Left hindlimb (tissue), 1 donor: ENCODE measurements around the gene NEDD9.

Experiments used
- DNase-seq: peaks from one replicate; pipeline ENCODE4 v3.0.0-alpha.2; 2018

Gene NEDD9

GRCh38 chr6:11233673-11234573 lies 1.5 kb upstream of the NEDD9 start:
- no peak for DNase-seq

- DNase-seq, result no peak
Observed at GRCh38 chr6:11232770-11233626, 530 bp upstream of the NEDD9 start.

DNA sequence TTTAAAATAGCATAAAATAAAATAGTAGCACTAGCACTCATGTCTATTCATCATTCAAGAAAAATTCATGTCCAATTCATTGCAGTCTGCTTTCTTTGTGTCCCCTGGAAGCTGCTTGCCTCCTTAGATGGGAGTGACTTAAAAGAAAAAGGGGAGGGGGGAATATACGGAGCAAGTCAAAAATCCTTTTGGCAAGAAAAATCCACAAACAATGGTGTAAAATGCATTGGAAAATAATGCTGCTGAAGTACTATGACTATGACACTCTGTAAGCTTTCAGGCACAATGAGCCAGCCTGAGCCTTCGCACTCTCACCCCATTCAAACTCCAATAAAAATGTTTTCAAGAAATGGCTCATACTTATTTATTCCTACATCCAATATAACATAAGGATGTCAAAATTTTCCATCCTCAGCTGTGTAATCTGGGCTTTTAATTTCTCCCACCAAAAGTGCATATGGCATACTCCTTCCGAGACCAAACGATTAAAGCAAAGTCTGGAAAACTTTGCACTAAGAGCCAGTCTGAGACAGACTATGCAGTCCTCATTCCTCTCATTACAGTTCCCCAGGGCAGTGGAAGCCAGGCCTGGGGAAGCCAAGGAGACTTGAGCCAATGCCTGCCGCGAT lies 790 bp downstream of the NEDD9 start:
- DNase-seq, result peak; percentile 76

GRCh38 chr6:11231108-11231463 lies 1.4 kb downstream of the NEDD9 start:
- no peak for DNase-seq

DNA sequence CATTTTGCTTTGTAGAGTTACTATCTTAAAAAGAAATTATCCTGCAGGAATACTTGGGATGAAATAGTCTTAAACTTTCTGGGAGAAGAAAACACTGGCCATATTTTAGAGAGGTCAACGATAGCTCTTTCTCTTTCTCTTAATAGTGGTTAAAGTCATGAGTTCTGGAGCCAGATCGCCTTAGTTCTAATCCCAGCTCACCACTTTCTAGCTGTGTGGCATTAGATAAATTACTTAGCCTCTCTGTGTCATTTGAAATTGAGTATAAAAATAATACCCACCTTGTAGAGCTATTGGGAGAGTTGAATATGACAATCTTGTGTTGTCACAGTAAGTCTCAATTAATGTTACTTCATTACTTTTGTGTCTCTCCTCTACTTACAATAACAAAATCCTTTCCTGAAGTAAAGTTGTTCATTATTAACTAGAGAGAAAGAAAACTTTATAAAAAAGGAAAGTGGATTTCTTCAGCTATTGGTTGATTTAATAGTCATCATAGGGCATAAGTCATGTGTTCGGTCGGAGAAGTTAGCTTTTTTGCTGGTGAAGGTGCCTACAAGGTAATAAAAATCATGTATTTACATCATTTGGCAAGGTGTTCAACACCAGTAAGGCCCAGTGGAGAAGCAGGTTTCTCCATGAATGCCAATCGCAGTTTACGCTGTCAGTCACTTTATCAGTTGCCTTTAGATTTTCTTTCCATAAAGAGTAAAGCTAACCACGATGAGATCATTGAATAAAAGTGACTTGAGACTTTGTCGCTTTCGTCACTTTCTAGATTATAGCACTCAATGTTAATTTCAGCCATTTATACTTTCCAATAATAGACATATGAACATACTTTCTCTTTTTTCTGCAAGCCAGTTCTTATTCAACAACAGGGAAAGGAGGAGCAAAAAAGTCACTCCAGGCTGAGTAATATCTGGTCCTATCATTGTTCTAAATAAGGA lies 2.0 kb downstream of the NEDD9 start:
- no peak for DNase-seq

GRCh38 chr6:11229655-11230046 lies 2.8 kb downstream of the NEDD9 start:
- no peak for DNase-seq

- no peak for DNase-seq
Observed at GRCh38 chr6:11228935-11229654, 3.4 kb downstream of the NEDD9 start.

DNA sequence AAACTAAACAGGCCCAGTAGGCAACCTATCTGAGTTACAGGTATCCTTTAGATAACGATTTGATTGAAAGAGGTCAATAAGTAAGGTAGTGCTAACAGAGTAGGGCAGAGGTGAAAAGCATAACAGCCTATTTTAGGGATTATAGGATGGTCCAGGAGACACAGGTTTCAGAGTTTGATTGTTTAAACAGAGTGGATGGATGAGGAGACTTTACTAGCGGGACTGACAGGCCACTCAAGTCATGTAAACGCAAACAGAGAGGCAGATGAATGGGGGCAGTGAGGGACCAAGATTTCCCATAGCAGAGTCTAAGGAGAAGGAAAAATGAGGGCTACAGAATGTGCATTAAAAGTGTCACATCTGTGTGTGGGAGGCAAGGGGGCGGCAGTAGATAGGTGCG lies 4.8 kb downstream of the NEDD9 start:
- no peak for DNase-seq

- no peak for DNase-seq
Observed at GRCh38 chr6:11226005-11226404, 6.5 kb downstream of the NEDD9 start.

DNA sequence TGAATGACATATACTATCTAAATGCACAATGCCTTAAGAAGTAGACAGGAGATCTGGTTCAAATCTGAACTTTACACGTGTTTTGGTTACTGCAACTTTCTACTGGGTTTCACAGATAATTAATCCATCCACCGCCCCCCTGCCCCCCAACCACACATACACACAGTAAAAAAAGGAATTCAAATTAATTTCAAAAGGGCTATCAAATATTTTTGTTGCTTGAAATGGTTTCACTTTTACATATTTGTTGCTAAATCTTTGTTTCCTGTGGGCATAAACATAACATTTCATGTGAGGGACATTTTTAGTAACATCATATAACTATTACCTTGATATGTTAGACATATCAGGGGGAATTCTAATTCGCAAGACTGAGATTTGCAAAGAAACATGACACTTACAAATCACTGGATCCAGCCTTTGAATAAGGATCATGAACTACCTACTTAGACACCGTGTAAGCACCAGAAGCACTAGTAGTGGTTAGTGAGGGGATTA lies 7.5 kb downstream of the NEDD9 start:
- no peak for DNase-seq

- DNase-seq, result no peak
Observed at GRCh38 chr6:11224252-11224965, 8.1 kb downstream of the NEDD9 start.

DNA sequence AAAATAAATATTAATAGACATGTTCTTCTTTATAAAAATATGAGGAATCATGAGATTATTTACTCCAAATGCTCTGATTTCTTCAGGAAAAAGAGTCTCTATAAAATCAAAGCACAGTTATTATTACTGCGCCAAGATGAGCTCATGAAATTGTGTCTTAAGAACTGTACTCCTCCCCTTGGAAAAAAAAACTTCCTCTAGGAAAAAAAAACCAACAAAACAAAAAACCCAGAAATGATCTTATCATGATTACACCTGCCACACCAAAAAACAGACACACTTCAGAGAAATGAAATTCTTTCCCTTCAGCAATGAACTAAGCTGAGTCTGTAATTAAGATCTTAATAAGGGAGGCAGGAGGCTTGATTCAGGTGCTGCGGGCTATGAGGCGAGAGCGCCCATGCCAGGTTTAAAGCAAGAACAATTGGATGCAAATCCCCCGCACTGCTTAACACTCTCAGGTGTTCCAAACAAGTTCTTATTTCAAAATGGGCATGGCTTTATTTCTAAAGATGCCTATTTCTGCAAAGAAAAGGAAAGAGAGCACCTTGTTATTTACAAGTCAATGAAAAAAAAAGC lies 9.1 kb downstream of the NEDD9 start:
- DNase-seq, result no peak

- no peak for DNase-seq
Observed at GRCh38 chr6:11222385-11223277, 9.8 kb downstream of the NEDD9 start.

DNA sequence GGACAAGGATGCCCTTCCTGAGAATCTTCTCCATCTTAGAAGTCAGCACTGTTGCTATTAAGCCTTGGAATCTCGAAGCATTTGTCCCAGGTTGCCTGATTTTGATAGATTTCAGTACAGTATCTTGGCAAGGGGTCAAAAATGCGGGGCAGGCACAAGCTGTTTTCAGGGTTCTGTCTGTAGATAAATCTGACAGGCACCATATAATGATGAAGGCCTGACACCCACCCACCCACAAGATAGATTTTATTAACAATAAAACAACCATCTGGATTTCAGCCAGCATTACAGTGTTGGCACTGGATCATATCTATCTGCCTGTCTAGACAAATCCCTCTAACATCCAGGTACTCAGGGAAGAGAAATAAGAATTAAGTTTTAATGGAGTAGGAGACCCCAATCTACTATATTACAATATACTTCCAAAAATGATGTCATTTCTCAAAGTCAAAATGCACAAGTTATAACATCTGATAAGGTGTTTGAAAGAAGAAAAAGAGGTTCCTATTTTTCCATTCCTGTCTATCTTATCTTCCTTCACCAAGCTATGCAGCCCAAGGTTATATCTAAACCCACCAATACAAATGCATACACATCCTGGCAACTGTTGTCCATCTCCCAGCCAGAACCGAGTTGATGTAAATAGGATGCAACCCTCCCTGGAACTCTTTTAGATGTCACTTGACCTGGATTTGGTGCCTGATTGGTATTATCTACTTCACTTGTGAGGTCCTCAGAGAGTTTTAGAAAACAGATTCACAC lies 10.7 kb downstream of the NEDD9 start:
- no peak for DNase-seq

DNA sequence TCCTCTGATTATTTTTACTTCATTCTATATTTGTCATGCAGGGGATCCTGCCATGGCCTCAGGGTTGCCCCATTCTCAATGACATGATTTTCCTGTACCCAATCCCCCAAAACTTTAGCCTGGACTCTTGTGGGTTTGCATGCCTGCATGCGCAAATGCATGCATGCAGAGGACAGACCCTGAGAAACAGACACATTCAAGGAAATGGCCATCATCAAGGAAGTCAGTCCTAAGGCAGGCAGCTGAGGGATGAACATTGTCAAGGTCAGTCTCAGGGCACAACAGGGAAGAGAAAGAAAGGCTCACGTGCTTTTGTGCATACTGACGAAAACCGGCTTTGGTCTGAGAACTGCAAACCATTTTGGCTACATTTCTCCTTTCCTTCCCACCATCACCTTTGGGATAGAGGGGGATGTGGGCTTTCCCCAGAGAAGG lies 13.1 kb downstream of the NEDD9 start:
- no peak for DNase-seq

DNA sequence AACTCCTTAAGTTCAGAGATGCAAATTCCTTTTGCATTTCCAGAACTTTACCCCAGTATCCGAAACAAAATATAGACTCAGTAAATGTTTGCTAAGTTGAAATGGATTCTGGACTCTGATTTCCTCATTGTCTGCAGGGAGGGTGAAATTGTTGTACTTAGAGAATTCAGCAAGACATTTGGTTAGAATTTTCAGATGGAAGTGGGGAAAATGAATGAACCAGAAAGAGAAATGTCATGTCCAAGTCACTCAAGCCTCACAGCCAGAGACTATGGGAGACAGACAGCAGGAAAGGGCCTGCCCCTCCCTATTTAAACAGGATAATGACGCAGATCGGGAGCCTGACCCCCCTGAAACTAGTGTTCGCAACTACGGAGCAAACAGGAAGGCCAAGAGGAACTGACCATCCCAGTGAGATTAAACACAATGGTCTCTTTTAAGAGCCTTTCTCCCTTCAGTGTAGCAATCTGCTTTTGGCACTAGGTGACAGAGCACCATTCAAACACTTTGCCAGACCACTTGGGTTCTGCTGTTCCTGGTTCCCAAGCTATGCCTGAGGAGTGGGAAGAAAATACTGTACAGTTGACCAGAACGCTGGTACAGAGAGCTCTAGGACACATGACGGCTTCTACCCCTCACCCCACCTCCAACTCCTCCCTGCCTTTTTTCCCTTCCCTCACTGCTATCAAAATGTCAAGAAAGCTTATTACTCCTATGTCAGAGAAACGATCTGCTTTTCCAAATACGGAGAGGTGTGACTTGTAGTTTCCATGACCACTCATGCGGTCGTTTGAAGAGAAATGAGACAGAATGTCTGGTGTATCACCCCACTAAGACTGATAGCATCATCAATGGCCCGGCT lies 13.7 kb downstream of the NEDD9 start:
- peak; percentile 36 for DNase-seq

- no peak for DNase-seq
Observed at GRCh38 chr6:11218102-11218442, 14.4 kb downstream of the NEDD9 start.
